ENCODE measurements around the gene HSPB1.

DNA sequence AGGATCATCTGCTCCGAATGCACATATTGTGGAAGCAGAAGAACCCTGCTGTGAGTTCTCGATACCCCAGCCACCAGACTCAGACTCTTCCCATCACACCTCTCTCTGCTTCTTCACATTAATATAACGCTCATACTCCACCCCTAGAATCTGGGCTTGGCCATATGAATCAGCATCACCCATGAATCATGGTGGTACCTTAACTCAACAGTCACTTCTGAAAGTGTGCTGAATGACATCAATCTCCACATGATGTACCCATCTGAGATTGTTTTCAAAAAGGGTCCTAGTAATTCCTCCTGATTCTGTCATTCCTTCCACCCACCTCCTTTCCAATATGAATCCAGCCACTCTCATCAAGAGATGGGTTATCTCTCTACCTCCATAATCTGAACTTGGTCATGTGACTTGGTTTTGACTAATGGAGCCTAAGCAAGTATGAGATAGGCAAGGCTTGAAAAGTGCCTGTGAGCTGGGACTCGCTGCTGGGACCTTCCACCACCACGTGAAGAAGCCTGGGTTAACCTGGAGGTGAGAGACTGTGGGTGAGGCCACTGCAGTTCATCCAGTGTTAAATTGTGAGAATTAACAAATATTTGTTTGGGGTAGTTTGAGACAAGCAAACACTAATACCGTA is 40.9 kb downstream of the HSPB1 start:
- TF ChIP-seq, protein P1, sequence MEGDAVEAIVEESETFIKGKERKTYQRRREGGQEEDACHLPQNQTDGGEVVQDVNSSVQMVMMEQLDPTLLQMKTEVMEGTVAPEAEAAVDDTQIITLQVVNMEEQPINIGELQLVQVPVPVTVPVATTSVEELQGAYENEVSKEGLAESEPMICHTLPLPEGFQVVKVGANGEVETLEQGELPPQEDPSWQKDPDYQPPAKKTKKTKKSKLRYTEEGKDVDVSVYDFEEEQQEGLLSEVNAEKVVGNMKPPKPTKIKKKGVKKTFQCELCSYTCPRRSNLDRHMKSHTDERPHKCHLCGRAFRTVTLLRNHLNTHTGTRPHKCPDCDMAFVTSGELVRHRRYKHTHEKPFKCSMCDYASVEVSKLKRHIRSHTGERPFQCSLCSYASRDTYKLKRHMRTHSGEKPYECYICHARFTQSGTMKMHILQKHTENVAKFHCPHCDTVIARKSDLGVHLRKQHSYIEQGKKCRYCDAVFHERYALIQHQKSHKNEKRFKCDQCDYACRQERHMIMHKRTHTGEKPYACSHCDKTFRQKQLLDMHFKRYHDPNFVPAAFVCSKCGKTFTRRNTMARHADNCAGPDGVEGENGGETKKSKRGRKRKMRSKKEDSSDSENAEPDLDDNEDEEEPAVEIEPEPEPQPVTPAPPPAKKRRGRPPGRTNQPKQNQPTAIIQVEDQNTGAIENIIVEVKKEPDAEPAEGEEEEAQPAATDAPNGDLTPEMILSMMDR (IDR thresholded peaks at IDR 0.05; ENCODE audit: low read length), result no peak
- no peak for TF ChIP-seq EZH2 (IDR thresholded peaks at IDR 0.05; ENCODE audit: borderline replicate concordance, low read length)

Data from OCI-LY1 (cell line).